Subcutaneous adipose tissue (tissue), 4 donors: ENCODE measurements around the gene HLCS. TPM values are rescaled to one million over a fixed set of nuclear protein-coding genes. Genes with fewer than 3 reads are reported as not detected.

Experiments used
- total RNA-seq, 4 donors: library from RNA; depleted of rRNA; stranded (reverse); fragments of >200 nt; gene quantifications; one replicate each; pipeline ENCODE4 v1.1.0, GENCODE V29; 2016
- TF ChIP-seq, protein P1 (sequence below): fragments of 450-650 bp; IDR thresholded peaks from one replicate; pipeline ENCODE4 v1.5.1; 2016; ENCODE audit warnings: low read depth, mild to moderate bottlenecking, control low read depth, antibody characterized with exemption, moderate library complexity

Gene HLCS
- total RNA-seq, 4 donors from 2014 or later: 14.6 to 30.3 (median 23.7) TPM

DNA sequence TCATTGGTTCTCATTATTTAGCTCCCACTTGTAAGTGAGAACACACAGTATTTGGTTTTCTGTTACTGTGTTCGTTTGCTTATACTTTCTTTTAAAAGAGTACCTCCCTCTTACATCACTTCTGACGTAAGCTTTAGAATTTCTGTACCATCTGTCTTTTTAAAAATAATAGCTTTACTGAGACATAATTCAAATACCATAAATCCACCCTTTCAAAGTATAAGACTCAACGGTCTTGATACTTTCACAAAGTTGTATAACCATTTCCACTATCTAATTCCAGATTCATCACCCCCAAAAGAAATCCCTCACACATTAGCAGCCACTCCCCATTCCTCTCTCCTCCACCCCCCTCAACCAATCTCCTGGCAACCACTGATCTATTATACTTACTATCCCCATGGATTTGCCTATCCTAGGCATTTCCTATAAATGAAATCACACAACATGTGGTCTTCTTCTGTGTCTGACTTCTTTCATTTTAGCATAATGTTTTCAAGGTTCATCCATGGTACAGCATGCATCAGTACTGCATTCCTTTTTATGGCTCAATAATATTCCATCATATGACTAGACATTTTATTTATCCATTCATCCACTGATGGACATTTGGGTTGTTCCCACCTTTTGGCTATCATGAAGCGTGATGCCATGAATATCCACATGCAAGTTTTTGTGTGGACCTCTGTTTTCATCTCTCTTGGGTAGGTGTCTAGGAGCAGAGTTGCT lies 104.7 kb downstream of the HLCS start:
- TF ChIP-seq, protein P1, sequence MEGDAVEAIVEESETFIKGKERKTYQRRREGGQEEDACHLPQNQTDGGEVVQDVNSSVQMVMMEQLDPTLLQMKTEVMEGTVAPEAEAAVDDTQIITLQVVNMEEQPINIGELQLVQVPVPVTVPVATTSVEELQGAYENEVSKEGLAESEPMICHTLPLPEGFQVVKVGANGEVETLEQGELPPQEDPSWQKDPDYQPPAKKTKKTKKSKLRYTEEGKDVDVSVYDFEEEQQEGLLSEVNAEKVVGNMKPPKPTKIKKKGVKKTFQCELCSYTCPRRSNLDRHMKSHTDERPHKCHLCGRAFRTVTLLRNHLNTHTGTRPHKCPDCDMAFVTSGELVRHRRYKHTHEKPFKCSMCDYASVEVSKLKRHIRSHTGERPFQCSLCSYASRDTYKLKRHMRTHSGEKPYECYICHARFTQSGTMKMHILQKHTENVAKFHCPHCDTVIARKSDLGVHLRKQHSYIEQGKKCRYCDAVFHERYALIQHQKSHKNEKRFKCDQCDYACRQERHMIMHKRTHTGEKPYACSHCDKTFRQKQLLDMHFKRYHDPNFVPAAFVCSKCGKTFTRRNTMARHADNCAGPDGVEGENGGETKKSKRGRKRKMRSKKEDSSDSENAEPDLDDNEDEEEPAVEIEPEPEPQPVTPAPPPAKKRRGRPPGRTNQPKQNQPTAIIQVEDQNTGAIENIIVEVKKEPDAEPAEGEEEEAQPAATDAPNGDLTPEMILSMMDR: no peak

DNA sequence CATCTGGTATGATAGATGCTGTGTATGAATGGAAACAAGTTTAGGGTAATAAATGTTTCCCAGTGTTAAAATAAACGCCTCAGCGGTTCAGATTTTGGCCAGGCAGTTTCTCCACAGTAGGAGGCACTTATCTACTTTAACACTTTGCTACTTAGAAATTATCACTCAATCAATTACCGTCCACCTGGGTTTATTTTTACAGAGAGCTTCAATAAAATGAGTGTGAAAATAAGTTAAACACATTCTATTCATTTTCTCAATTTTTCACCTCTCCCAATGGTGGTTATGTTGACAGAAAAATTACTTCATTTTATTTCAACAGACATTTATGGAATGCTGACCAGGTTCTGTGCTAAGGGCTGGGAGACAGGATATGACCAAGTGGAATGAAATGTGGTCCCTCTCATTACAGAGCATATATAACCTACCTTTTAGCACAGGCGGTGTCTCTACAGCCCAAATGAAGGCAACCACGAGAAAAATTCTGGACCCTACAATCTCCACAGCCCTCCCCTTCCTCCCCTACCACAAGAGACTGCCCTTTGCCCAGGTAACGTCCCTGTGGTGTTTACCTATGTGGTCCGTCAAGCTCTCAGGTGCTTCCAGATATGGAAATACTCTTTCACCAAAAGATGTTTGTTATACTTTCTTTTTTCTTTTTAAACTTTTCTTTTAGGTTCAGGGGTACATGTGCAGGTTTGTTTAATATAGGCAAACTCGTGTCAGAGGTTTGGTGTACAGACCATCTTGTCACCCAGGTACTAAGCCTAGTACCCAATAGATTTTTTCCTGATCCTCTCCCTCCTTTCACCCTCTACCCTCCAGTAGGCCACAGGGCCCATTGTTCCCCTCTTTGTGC lies 105.5 kb downstream of the HLCS start:
- TF ChIP-seq, protein P1: no peak

- TF ChIP-seq, protein P1: no peak
Observed at GRCh38 chr21:36859744-36860501, 106.5 kb downstream of the HLCS start.

GRCh38 chr21:36858320-36858957 lies 108.0 kb downstream of the HLCS start:
- TF ChIP-seq, protein P1: no peak

GRCh38 chr21:36856643-36857042 lies 109.8 kb downstream of the HLCS start:
- TF ChIP-seq, protein P1: no peak

- TF ChIP-seq, protein P1: no peak
Observed at GRCh38 chr21:36854391-36854790, 112.1 kb downstream of the HLCS start.
